Calu3 (cell line): ENCODE measurements around the gene PLEKHA7. TPM values are rescaled to one million over a fixed set of nuclear protein-coding genes. Genes with fewer than 3 reads are reported as not detected.

Experiments used
- BruUV-seq: library from RNA; stranded (reverse); fragments of 400-500 nt; replicated peaks from 2 replicates; lab custom pipeline; 2021; lab: Mats Ljungman, UMichigan
- CTCF ChIA-PET: fragments of 300-600 bp; sonication (Branson Sonifier 250); formaldehyde crosslinking; loops from one replicate; lab custom pipeline; 2022; ENCODE audit warnings: antibody characterized with exemption; lab: Charles Lee
- DNase-seq: peaks from one replicate; pipeline ENCODE4 v3.0.0; 2022
- H3K27ac Mint-ChIP-seq: one replicate; pipeline ENCODE4 v1.8.0; 2022; ENCODE audit warnings: mixed read lengths; ENCODE audit not compliant: unreplicated experiment
- H3K27me3 Mint-ChIP-seq: one replicate; pipeline ENCODE4 v1.8.0; 2022; ENCODE audit warnings: mixed read lengths; ENCODE audit not compliant: unreplicated experiment
- H3K36me3 Mint-ChIP-seq: one replicate; pipeline ENCODE4 v1.8.0; 2022; ENCODE audit warnings: mild to moderate bottlenecking, moderate library complexity, mixed read lengths; ENCODE audit not compliant: insufficient read depth, unreplicated experiment
- H3K4me1 Mint-ChIP-seq: one replicate; pipeline ENCODE4 v1.8.0; 2022; ENCODE audit warnings: mild to moderate bottlenecking, low read depth, mixed read lengths; ENCODE audit not compliant: unreplicated experiment
- H3K4me3 Mint-ChIP-seq: one replicate; pipeline ENCODE4 v1.8.0; 2022; ENCODE audit warnings: mild to moderate bottlenecking, low read depth, moderate library complexity, mixed read lengths; ENCODE audit not compliant: unreplicated experiment
- H3K9me3 Mint-ChIP-seq: one replicate; pipeline ENCODE4 v1.8.0; 2022; ENCODE audit warnings: low read depth, mixed read lengths; ENCODE audit not compliant: unreplicated experiment
- intact Hi-C: fragments of 100-400 bp; cut with micrococcal nuclease; formaldehyde crosslinking; loops from one replicate; pipeline ENCODE4 v1.10.0; 2022; ENCODE audit not compliant: unreplicated experiment
- total RNA-seq: library from RNA; stranded (reverse); gene quantifications from 2 replicates; pipeline ENCODE4 v1.2.3, GENCODE V29; 2022
- TF ChIP-seq, protein P1 (sequence below): fragments of 200-600 bp; IDR thresholded peaks from one replicate; pipeline ENCODE4 v1.8.0; 2022; ENCODE audit warnings: antibody characterized with exemption; ENCODE audit not compliant: unreplicated experiment

PLEKHA7 gene
- total RNA-seq, 1 experiment from 2014 or later, result 138 TPM

DNA sequence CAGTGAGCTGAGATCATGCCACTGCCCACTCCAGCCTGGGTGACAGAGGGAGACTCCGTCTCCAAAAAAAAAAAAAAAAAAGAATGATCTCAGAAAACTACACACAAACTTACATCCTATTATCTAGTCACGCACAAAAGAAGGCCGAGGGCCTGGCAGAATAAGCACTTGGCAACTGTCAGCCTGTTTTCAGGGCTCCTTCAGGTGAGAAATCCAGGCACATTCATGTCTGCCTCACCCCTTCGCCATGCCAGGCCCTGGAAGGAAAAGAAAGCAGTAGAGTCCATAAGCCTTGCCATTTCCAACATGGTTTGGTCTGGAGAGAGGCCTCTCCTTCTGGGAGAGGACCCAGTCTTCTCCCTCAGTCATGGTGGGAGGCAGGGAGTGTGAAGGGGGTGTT, 244.8 kb downstream of the PLEKHA7 start:
- Mint-ChIP-seq H3K9me3 (no peaks in the 10 kb centered on the region), H3K36me3 (peaks cover 24% of the 10 kb centered on the region), H3K27ac (no peak overlapping the region), H3K4me3 (no peak overlapping the region), H3K27me3 (no peaks in the 10 kb centered on the region), H3K4me1 (no peaks in the 10 kb centered on the region)
- no peak for DNase-seq
- intact Hi-C loops, result no loop called here
- CTCF ChIA-PET, result no interaction called here
- TF ChIP-seq, protein P1, sequence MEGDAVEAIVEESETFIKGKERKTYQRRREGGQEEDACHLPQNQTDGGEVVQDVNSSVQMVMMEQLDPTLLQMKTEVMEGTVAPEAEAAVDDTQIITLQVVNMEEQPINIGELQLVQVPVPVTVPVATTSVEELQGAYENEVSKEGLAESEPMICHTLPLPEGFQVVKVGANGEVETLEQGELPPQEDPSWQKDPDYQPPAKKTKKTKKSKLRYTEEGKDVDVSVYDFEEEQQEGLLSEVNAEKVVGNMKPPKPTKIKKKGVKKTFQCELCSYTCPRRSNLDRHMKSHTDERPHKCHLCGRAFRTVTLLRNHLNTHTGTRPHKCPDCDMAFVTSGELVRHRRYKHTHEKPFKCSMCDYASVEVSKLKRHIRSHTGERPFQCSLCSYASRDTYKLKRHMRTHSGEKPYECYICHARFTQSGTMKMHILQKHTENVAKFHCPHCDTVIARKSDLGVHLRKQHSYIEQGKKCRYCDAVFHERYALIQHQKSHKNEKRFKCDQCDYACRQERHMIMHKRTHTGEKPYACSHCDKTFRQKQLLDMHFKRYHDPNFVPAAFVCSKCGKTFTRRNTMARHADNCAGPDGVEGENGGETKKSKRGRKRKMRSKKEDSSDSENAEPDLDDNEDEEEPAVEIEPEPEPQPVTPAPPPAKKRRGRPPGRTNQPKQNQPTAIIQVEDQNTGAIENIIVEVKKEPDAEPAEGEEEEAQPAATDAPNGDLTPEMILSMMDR, result no peak
- no TSS peak for BruUV-seq

DNA sequence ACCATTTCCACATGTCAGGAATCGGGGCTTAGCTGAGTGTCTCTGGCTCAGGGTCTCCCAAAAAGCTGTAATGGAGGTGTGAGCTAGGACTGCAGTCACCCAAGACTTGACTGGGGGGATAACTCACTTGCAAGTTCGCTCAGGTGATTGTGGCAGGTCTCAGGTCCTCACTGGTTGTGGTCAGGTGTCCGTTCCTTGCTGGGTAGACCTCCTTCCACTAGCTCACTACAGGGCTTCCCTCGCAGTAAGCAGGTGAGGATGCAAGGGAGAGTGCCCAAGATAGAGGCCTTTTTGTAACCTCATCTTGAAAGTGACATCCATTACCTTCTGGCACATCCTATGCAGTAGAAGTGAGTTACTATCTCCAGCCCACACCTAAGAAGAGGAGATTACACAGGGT, 246.3 kb downstream of the PLEKHA7 start:
- H3K4me3 Mint-ChIP-seq, result no peak overlapping the region
- peaks cover 38% of the 10 kb centered on the region for H3K36me3 Mint-ChIP-seq
- H3K27ac Mint-ChIP-seq, result no peak overlapping the region
- DNase-seq, result no peak
- CTCF ChIA-PET, result no interaction called here
- H3K4me1 Mint-ChIP-seq, result no peaks in the 10 kb centered on the region
- no peaks in the 10 kb centered on the region for H3K27me3 Mint-ChIP-seq
- intact Hi-C loops, result no loop called here
- TF ChIP-seq, protein P1, result no peak
- no TSS peak for BruUV-seq
- no peaks in the 10 kb centered on the region for H3K9me3 Mint-ChIP-seq

DNA sequence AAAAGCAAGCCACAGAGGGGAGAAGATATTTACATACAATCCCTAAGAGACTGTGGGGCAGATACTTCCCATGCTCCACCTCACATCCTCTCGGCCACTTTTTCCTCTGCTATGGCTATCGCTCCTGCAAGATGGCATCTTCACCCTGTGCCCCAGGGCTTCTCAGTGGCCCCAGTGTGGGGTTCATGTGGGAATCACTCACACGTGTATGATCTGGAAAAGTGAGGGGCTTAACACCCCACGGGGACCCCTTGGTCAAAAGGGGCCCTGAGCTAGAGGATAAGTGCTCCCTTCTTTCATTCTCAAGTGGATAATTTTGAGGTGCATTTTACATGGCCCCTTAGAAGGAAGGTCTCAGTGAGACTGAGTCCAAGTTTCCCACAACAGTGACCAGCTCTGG, 247.1 kb downstream of the PLEKHA7 start:
- H3K9me3 Mint-ChIP-seq, result no peaks in the 10 kb centered on the region
- CTCF ChIA-PET, result interaction anchor here (0.7 kb wide), 2 partner anchors 163 to 1513 kb away, joined by 4 read pairs; no protein-coding TSS in a partner anchor

DNA sequence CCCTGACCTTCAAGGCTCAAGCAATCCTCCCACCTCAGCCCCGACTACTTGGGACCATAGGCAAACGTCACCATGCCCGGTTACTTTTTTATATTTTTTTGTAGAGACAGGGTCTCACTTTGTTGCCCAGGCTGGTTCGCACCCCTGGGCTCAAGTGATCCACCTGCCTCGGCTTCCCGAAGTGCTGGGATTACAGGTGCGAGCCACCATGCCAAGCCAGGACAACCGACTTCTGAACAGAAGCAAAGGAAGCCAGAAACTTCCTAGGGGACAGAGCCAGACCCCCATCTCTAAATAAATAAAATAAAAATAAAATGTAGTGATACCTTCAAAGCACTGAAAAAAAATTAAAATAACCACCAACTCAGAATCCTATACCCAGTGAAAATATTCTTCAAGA, 249.3 kb downstream of the PLEKHA7 start:
- no peaks in the 10 kb centered on the region for H3K9me3 Mint-ChIP-seq
- TF ChIP-seq, protein P1, result no peak
- H3K4me1 Mint-ChIP-seq, result no peaks in the 10 kb centered on the region
- H3K4me3 Mint-ChIP-seq, result no peak overlapping the region
- H3K27me3 Mint-ChIP-seq, result no peaks in the 10 kb centered on the region
- H3K36me3 Mint-ChIP-seq, result peaks cover 53% of the 10 kb centered on the region
- CTCF ChIA-PET, result no interaction called here
- H3K27ac Mint-ChIP-seq, result no peak overlapping the region
- intact Hi-C loops, result no loop called here
- BruUV-seq, result no TSS peak
- DNase-seq, result no peak

More for the DNA sequence above, 247.1 kb downstream of the PLEKHA7 start:
- TF ChIP-seq, protein P1, result no peak
- H3K27me3 Mint-ChIP-seq, result no peaks in the 10 kb centered on the region
- DNase-seq, result no peak
- no peak overlapping the region for H3K4me3 Mint-ChIP-seq
- intact Hi-C loops, result no loop called here
- no peak overlapping the region for H3K27ac Mint-ChIP-seq
- peaks cover 42% of the 10 kb centered on the region for H3K36me3 Mint-ChIP-seq
- H3K4me1 Mint-ChIP-seq, result no peaks in the 10 kb centered on the region
- no TSS peak for BruUV-seq
